Kidney epithelial cell (primary cell): ENCODE results near the gene SLC35E3. TPM values are rescaled to one million over a fixed set of nuclear protein-coding genes. Genes with fewer than 3 reads are reported as not detected.
"Not testable (repeated sequence)": the region's sequence is repeated elsewhere in the genome, so short reads cannot be mapped to it uniquely, and the experiment has no call there.

ENCODE experiments used
- DNase-seq: peaks from one replicate; pipeline ENCODE4 v3.0.0-alpha.2; 2010; ENCODE audit warnings: low read depth
- H3K27me3 ChIP-seq: 2 replicates; pipeline ENCODE4 v1.6.0; 2011; ENCODE audit warnings: low read length; ENCODE audit not compliant: control insufficient read depth, insufficient read depth
- H3K36me3 ChIP-seq: 2 replicates; pipeline ENCODE4 v1.5.1; 2011; ENCODE audit warnings: low read length; ENCODE audit not compliant: control insufficient read depth, insufficient read depth
- H3K4me3 ChIP-seq: 2 replicates; pipeline ENCODE4 v1.5.1; 2011; ENCODE audit warnings: low read depth, mild to moderate bottlenecking, control low read depth, low read length
- total RNA-seq: library from RNA; depleted of rRNA; stranded (reverse); fragments of >200 nt; gene quantifications from 2 replicates; pipeline ENCODE4 v1.2.3, GENCODE V29; 2015
- TF ChIP-seq, protein P1 (sequence below): IDR thresholded peaks from 2 replicates; pipeline ENCODE4 v1.5.1; 2011; ENCODE audit warnings: mild to moderate bottlenecking, moderate library complexity, low read length, control low read depth, inconsistent platforms; ENCODE audit not compliant: insufficient read depth, poor library complexity, severe bottlenecking

SLC35E3 gene
- total RNA-seq, 1 donor from 2014 or later, result 4.3 TPM

DNA sequence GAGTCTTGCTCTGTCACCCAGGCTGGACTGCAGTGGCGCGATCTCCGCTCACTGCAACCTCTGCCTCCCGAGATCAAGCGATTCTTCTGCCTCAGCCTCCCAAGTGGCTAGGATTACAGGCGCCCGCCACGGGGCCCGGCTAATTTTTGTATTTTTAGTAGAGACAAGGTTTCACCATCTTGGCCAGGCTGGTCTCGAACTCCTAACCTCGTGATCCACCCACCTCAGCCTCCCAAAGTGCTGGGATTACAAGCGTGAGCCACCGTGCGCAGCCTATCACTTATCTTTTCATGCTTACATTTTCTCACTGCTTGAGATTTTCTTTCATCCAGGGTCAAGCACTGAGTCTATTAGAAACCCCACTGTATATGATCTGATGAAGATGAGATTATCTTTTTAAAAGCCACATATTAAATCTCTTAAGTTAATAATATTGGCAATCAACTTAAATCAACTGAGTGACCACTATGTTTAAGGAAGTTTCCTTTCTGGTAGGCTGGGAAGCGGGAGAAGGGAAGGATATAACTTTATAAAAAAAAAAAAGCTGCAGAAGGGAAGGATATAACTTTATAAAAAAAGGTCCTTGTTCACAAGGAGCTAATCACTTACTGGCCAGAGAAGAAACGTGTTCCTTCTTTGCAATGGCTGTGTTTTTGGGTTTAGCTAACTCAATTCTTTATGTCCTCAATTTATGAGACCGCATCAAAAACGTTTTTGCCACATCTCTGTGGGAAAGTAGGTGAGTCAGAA lies 60.7 kb downstream of the SLC35E3 start:
- DNase-seq, result no peak
- Histone ChIP-seq H3K27me3 (no peaks in the 10 kb centered on the region), H3K36me3 (no peaks in the 10 kb centered on the region), H3K4me3 (no peak overlapping the region)
- TF ChIP-seq, protein P1, sequence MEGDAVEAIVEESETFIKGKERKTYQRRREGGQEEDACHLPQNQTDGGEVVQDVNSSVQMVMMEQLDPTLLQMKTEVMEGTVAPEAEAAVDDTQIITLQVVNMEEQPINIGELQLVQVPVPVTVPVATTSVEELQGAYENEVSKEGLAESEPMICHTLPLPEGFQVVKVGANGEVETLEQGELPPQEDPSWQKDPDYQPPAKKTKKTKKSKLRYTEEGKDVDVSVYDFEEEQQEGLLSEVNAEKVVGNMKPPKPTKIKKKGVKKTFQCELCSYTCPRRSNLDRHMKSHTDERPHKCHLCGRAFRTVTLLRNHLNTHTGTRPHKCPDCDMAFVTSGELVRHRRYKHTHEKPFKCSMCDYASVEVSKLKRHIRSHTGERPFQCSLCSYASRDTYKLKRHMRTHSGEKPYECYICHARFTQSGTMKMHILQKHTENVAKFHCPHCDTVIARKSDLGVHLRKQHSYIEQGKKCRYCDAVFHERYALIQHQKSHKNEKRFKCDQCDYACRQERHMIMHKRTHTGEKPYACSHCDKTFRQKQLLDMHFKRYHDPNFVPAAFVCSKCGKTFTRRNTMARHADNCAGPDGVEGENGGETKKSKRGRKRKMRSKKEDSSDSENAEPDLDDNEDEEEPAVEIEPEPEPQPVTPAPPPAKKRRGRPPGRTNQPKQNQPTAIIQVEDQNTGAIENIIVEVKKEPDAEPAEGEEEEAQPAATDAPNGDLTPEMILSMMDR, result no peak

DNA sequence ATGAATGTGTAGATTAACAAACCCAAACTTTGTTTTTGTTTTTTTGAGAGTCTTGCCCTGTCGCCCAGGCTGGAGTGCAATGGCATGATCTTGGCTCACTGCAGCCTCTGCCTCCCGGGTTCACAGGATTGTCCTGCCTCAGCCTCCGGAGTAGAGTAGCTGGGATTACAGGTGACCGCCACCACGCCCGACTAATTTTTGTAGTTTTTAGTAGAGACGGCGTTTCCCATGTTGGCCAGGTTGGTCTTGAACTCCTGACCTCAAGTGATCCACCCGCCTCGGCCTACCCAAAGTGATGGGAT lies 61.2 kb downstream of the SLC35E3 start:
- H3K4me3 ChIP-seq, result peak overlapping the region; percentile 94
- not testable (repeated sequence) for H3K36me3 ChIP-seq, H3K27me3 ChIP-seq, DNase-seq

DNA sequence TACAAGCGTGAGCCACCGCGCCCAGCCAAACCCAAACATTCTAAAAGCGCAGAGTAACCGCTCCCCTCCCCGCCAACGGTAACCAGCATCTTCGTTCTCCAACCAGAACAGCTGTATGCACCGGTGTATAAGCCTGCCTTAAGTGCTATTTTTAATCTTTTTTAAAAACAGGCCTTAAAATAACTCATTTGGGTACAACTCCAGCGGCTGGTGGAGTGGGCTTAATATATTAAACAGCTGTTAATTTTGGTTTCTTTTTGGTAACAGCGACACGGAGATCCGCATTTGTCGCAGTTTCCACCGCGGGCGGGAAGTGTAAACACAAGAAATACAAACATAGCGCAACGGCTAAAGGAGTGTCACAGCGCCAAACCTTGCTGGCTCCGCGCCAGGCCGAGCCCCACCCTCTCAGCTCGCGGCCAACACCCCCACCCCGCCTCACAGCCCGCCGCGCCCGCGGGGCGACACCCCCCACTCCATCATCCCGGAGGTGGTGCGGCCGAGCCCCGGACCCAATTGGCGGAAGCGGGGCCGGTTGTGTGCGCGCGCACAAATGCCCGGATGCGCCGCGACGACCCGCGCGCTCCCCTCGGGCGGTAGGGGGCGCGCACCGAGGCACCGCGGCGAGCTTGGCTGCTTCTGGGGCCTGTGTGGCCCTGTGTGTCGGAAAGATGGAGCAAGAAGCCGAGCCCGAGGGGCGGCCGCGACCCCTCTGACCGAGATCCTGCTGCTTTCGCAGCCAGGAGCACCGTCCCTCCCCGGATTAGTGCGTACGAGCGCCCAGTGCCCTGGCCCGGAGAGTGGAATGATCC lies 61.8 kb downstream of the SLC35E3 start, which contains the start of gene MDM2:
TSS of gene MDM2 (plus strand) at position 602 of the 812 bp plus-strand sequence. CDS start 301 bp downstream, outside the sequence.
- no peak for DNase-seq
- H3K27me3 ChIP-seq, result no peaks in the 10 kb centered on the region
- TF ChIP-seq, protein P1, result peak; percentile 43
- H3K4me3 ChIP-seq, result peak within 1 kb of the TSS; percentile 94
- no peaks in the 10 kb centered on the region for H3K36me3 ChIP-seq

DNA sequence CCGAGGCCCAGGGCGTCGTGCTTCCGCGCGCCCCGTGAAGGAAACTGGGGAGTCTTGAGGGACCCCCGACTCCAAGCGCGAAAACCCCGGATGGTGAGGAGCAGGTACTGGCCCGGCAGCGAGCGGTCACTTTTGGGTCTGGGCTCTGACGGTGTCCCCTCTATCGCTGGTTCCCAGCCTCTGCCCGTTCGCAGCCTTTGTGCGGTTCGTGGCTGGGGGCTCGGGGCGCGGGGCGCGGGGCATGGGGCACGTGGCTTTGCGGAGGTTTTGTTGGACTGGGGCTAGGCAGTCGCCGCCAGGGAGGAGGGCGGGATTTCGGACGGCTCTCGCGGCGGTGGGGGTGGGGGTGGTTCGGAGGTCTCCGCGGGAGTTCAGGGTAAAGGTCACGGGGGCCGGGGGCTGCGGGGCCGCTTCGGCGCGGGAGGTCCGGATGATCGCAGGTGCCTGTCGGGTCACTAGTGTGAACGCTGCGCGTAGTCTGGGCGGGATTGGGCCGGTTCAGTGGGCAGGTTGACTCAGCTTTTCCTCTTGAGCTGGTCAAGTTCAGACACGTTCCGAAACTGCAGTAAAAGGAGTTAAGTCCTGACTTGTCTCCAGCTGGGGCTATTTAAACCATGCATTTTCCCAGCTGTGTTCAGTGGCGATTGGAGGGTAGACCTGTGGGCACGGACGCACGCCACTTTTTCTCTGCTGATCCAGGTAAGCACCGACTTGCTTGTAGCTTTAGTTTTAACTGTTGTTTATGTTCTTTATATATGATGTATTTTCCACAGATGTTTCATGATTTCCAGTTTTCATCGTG lies 62.6 kb downstream of the SLC35E3 start:
- H3K4me3 ChIP-seq, result peak overlapping the region; percentile 94
- DNase-seq, result peak; percentile 94
- no peaks in the 10 kb centered on the region for H3K27me3 ChIP-seq
- H3K36me3 ChIP-seq, result no peaks in the 10 kb centered on the region
- TF ChIP-seq, protein P1, result no peak

DNA sequence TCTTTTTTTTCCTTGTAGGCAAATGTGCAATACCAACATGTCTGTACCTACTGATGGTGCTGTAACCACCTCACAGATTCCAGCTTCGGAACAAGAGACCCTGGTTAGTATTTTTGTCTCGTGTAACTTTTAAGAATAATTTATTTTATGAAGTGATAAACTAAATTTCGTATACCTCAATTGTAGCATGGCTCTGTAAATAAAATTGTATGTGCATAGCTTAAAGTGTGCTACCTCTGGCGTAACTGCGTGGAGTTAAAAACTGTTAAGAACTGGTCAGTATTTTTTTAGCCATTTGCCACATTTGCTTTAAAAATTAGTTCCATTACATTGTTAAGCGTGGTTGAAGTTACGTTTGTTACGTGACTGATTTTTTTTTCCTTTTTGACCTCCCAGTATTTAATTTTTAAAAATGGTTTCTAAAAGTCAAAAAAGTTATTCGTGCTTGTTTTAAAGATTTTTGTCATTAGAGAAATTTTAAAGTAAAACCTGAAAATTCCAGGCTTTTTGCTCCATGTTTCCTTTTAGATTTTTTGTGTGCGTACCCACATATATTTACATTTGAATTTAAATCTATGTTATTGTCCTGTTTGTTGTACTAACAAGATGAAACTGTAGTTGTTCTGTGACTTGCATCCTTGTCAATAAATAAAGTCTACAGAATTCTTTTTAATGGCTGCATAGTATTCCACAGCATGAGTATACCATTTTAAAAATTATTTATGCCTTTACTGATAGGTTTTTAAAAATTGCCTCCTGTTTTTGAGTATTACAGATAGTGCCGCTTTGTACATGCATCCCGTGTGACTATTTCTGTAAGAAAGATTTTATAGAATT lies 63.4 kb downstream of the SLC35E3 start:
- no peaks in the 10 kb centered on the region for H3K36me3 ChIP-seq
- peak overlapping the region; percentile 94 for H3K4me3 ChIP-seq
- DNase-seq, result no peak
- TF ChIP-seq, protein P1, result no peak
- H3K27me3 ChIP-seq, result no peaks in the 10 kb centered on the region

DNA sequence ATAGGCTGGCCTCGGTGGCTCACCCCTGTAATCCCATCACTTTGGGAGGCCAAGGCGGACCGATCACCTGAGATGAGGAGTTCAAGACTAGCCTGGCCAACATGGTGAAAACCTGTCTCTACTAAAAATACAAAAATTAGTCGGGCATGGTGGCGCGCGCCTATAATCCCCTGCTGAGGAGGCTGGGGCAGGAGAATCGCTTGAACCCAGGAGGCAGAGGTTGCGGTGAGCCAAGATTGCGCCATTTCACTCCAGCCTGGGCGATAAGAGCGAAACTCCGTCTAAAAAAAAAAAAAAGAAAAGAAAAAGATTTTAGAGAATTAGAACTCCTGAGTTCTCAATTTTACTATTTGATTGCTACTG lies 64.0 kb downstream of the SLC35E3 start:
- H3K36me3 ChIP-seq, DNase-seq, H3K27me3 ChIP-seq: not testable (repeated sequence)
- H3K4me3 ChIP-seq, result peak overlapping the region; percentile 94

DNA sequence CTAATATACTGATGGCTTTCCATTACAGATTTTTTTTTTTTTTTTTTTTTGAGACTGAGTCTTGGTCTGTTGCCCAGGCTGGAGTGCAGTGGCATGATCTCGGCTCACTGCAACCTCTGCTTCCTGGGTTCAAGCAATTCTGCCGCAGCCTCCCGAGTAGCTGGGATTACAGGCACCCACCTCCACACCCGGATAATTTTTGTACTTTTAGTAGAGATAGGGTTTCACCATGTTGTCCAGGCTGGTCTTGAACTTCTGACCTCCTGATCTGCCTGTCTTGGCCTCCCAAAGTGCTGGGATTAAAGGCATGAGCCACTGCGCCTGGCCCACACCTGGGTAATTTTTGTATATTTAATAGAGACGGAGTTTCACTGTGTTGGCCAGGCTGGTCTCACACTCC lies 65.6 kb downstream of the SLC35E3 start:
- H3K36me3 ChIP-seq, DNase-seq, H3K4me3 ChIP-seq, H3K27me3 ChIP-seq: not testable (repeated sequence)
